HL-60/S4 (cell line): Measurements from ENCODE around the gene ABHD16A.

Experiments used
- in situ Hi-C: fragments of 300-500 bp; cut with MboI; formaldehyde crosslinking; loops from 2 replicates; pipeline ENCODE4 v1.14.3; 2022; ENCODE audit warnings: low sequenced_read_pairs

ABHD16A gene

GRCh38 chr6:31690231-31691077, 12.7 kb downstream of the ABHD16A start:
- in situ Hi-C loops = no loop called here

- in situ Hi-C loops = no loop called here
Observed at GRCh38 chr6:31689249-31690110, 13.6 kb downstream of the ABHD16A start.

GRCh38 chr6:31687860-31688693, 15.0 kb downstream of the ABHD16A start:
- in situ Hi-C loops = no loop called here

- in situ Hi-C loops = no loop called here
Observed at GRCh38 chr6:31687321-31687720, 15.8 kb downstream of the ABHD16A start.

- in situ Hi-C loops = no loop called here
Observed at GRCh38 chr6:31686483-31686882, 16.6 kb downstream of the ABHD16A start.

GRCh38 chr6:31683591-31683990, 19.5 kb downstream of the ABHD16A start:
- in situ Hi-C loops = no loop called here

- in situ Hi-C loops = no loop called here
Observed at GRCh38 chr6:31681135-31681671, 21.9 kb downstream of the ABHD16A start.

GRCh38 chr6:31680226-31681134, 22.6 kb downstream of the ABHD16A start, which contains the start of gene LY6G5C:
Gene LY6G5C (minus strand): TSS chr6:31681067. CDS start chr6:31680373, 694 bp downstream.
- in situ Hi-C loops = no loop called here

- in situ Hi-C loops = no loop called here
Observed at GRCh38 chr6:31677955-31678354, 25.2 kb downstream of the ABHD16A start.

- in situ Hi-C loops = no loop called here
Observed at GRCh38 chr6:31676904-31677303, 26.2 kb downstream of the ABHD16A start.

GRCh38 chr6:31676322-31676903, 26.7 kb downstream of the ABHD16A start:
- in situ Hi-C loops = no loop called here

- in situ Hi-C loops = no loop called here
Observed at GRCh38 chr6:31669676-31670075, 33.4 kb downstream of the ABHD16A start, which contains the start of gene LY6G5B. Gene LY6G5B (plus strand): TSS chr6:31669976. CDS start chr6:31670951, 975 bp downstream.

- in situ Hi-C loops = no loop called here
Observed at GRCh38 chr6:31666337-31666965, 36.7 kb downstream of the ABHD16A start.

GRCh38 chr6:31665501-31666336, 37.4 kb downstream of the ABHD16A start, which contains the start of gene CSNK2B:
Gene CSNK2B (plus strand): TSS chr6:31666080. CDS start chr6:31666832, 752 bp downstream.
- in situ Hi-C loops = no loop called here

GRCh38 chr6:31664790-31665500, 38.2 kb downstream of the ABHD16A start, which contains the start of gene GPANK1:
Gene GPANK1 (minus strand): TSS chr6:31664997. CDS start chr6:31664478, 519 bp downstream.
- in situ Hi-C loops = no loop called here

- in situ Hi-C loops = no loop called here
Observed at GRCh38 chr6:31663961-31664789, 38.9 kb downstream of the ABHD16A start.
